HG03342 (cell line): Measurements from ENCODE around the gene NKX1-1.
"Not testable (repeated sequence)": the region's sequence is repeated elsewhere in the genome, so short reads cannot be mapped to it uniquely, and the experiment has no call there.

ENCODE experiments used
- ATAC-seq: cut with Tn5 transposase; IDR thresholded peaks from one replicate; pipeline ENCODE4 v1.9.1; 2021; ENCODE audit warnings: mild to moderate bottlenecking, moderate library complexity; ENCODE audit not compliant: unreplicated experiment

The NKX1-1 gene

DNA sequence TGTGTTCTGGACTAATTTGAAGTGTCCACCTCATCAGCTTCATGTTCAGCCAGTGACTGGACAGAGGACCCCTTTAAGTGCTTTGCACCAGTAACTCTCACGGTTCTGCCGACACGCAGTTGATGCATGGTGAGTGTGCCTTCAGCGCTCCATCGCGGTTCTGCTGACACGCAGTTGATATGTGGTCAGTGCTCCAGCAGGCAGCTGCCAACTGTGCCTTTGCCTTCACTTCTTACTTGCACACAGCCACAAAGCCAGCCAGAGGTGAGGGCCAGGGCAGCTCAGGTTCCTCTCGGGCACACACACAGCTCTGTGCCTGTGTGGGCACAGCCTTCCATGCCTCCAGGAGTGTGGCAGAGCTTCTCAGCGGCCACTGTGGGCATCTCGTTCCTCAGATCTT is 12.4 kb downstream of the NKX1-1 start:
- ATAC-seq: no peak

DNA sequence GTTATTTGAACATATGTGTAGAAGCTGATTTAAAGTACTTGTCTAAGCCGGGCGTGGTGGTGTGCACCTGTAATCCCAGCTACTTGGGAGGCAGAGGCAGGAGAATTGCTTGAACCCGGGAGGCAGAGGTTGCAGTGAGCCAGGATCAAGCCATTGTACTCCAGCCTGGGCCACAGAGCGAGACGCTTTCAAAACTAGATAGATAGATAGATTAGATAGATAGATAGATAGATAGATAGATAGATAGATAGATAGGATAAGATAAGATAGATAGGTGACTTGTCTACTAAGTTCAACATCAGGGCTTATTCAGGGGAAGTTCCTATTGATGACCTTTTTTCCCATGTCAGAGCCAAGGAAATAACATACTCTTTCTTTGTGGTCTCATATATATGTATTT is 12.9 kb downstream of the NKX1-1 start:
- ATAC-seq: not testable (repeated sequence)

DNA sequence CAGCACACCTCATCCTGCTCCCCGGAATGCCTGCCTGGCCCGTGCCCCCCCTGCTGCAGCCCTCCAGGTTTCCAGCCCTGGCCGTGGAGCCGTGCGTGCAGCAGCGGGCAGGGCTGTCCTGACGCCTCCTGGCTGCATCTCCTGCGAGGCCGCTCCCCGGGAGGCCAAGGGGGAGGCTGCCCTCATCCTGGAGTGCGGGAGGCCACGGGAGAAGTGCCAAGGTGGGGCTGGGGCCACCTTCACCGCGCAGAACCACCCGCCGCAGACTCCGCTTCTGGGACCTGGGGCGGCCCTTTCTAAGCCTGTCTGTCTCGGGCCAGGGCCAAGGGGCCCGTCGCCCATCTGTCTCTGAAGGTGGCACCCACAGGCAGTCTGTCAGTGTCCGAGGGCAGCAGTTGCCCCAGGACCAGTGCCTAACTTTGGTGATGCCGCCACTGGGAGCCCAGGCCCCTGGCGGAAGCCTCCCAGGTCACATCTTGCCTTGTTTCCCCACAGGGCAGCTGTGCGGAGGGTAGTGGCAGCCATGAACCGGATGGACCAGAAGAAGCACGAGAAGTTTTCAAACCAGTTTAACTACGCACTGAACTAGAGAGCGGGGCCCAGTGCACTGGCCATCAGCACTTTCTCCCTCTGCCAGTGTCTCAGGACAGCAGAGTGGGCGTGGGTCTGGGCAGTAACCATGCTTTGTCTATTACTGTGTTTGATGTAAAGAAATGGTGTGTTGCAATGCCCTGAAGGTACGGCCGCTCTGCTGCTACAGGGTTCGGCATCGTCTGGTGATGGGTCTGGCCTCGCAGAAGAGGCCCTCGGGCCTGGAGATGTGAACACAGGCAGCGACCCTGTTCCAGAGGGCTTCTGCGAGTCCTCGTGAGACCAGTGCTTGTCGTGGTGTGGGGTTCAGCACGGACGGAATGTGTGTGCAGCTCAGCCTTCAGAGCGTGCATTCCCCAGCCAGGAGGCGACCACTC is 20.6 kb downstream of the NKX1-1 start:
- ATAC-seq: no peak

DNA sequence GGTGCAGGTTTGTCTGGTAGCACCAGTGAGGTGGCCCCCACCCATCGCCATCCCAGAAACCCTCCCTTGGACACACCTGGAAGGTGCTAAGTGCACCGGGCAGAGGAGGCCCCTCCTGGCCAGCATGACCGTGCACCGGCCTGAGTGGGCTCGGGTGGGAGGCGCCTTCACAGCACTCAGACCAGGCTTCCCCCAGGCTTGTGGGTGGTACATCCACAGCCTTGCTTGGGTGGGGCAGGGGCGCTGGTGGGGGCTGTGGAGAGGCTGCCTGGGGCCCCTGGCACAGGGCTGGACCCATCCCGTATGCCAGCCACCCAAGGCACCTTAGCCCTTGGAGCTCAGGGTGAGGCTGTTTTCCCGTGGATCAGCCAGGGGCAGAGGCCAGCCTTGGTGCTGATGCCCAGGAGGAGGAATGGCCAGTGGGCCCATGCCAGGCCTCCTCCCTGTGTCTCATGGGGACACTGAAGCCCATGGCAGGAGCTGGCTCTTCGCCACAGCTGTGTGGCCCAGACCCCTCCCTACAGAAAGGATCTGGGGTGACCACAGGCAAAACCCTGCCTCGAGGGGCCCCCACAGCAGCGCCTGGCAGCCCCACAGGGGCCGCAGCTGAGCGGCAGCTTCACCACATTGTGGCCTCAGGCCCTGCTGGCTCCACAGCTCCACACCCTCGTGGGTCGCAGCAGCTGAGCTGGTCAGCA is 21.4 kb downstream of the NKX1-1 start:
- ATAC-seq: no peak

DNA sequence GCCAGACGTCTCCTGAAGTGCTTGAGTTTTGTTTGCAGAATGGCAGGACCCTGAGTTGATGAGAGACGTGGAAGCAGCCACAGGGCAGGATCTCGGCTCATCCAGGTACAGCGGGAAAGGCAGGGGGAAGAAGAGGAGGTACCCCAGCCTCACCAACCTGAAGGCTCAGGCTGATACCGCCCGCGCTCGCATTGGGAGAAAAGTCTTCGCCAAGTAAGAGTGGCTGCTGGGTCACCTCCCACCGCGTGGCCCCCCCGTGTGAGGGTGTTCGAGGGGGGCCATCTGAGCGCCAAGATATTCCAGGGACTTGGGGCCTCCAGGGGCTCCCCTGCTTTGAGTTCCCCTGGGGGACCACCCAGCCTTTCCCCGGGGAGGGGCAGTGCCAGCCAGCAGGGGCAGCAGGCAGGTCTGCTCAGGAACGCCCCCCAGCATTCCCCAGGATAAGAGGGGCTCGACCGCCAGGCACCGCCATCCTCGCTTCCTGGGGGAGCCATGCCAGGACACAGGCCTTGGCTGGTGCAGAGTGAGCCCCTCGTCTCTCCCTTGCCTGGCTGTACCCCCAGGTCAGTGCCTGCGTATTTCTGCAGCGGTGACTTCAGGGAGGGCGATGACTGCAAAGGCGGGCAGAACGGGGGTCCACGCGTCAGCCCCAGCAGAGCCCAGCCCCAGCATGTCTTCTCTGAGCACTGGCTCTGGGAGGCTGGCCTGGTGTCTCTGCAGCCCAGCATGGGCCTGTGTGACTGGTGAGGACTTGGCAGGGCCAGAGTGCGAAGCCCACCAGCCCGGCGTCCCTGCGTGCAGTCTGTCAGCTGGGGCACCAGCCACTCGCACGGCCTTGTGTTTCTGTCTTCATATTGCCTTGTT is 22.3 kb downstream of the NKX1-1 start:
- no peak for ATAC-seq

DNA sequence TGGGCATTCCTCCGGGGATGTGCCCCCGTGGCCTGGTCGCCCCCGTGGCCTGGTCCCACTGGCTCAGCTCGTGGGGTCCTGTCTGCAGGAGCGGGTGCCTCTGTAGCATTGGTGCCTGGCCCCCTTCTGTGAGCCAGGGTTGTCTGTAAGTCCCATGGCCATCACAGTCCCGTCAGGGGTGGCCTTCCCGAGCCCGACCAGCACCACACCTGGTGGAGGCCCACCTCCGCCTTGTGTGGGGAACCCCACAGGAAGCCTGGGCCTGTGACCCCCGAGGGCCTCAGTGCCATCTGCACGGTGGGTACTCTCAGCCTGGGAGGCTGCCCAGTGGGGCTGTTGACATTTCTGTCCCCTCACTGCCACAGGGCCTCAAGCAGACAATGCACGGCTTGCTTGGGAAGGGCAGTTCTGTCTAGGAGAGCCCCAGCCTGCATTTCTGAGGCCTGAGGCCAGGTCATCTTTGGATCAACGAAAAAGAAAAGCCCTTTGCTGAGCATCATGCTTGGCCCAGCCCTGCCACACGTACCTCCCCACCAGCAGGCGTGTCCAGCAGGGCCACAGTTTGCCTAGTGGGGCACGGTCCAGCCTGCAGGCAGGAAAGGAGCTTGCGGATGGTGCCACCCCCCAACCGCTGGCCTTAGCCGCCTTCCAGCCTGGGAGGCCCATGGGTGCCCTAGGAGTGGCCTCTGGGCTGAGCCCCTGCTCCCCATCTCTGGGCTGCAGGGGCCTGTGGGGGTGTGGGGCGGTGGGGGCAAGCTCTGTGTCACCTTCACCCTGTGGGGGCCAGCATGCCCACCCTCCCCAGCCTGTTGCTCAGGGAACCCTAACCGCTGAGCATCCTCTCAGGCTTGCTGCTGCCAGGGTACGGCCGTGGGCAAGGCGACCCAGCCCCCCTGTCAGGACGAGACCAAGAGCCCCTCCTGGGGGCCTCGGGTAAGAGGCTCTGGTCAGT is 23.2 kb downstream of the NKX1-1 start:
- no peak for ATAC-seq

- ATAC-seq: no peak
These were observed 24.2 kb downstream of the NKX1-1 start for GRCh38 chr4:1381944-1382541.

GRCh38 chr4:1381181-1381621 is 25.0 kb downstream of the NKX1-1 start:
- ATAC-seq: no peak

- ATAC-seq: no peak
These were observed 25.7 kb downstream of the NKX1-1 start for GRCh38 chr4:1380368-1381151.

DNA sequence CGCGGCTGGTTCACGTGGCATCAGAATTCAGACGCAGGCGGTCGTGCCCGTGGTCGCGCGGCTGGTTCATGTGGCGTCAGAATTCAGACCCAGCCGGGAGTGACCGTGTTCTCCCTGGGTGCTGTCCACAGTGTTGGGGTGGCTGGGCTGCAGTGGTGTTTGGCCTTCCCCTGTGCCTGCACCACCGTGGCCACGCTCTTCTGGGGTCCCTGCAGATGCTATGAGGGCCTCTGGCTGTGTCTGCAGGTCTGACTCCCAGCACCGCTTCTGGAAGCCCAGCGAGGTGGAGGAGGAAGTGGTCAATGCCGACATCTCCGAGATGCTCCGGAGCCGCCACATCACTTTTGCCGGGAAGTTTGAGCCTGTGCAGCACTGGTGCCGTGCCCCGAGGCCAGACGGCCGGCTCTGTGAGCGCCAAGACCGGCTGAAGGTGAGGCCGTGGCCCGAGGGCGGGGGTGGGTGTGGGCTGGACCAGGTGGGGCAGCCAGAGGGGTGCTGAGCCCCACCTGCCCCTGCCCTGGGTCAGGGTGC is 26.4 kb downstream of the NKX1-1 start:
- no peak for ATAC-seq

- ATAC-seq: no peak
These were observed 26.9 kb downstream of the NKX1-1 start for GRCh38 chr4:1379351-1379781.

DNA sequence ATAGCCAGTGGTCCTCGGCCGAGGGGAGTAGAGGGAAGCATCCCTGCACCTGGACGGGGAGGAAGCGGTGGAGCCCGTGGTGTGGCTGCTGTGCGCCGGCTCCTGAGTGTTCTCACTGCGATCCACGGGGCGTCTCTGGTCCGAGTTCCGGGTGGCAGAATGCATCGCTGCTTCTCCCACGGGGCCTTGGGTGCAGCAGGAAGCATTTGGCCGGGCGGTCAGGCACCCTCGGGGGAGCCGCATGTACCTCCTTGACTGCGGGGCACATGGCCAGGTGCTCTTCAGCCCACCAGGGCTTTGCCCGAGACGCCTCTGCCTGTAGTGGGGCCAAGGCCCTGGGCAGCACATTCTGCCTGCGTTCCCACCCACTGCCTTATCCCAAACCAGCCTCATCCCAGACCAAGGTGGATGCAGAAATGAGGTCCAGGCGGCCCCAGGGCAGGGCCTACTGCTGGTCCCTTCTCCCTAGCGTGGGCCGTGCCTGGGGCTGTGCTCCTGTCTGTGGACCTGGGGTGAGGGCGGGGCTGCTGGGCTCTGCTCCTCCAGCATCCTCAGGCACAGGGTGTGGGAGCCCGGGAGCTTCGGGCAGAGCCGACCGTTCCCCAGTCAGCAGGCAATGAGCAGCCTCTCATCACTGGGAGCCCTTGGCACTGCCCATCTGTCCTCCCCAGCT is 27.5 kb downstream of the NKX1-1 start:
- ATAC-seq: no peak

GRCh38 chr4:1377606-1378261 is 28.5 kb downstream of the NKX1-1 start:
- ATAC-seq: no peak

GRCh38 chr4:1376841-1377605 is 29.2 kb downstream of the NKX1-1 start:
- no peak for ATAC-seq

GRCh38 chr4:1376391-1376840 is 29.8 kb downstream of the NKX1-1 start:
- ATAC-seq: no peak

GRCh38 chr4:1375761-1376322 is 30.4 kb downstream of the NKX1-1 start:
- ATAC-seq: no peak
